Measurements from ENCODE around the gene C11orf58.

C11orf58 gene

DNA sequence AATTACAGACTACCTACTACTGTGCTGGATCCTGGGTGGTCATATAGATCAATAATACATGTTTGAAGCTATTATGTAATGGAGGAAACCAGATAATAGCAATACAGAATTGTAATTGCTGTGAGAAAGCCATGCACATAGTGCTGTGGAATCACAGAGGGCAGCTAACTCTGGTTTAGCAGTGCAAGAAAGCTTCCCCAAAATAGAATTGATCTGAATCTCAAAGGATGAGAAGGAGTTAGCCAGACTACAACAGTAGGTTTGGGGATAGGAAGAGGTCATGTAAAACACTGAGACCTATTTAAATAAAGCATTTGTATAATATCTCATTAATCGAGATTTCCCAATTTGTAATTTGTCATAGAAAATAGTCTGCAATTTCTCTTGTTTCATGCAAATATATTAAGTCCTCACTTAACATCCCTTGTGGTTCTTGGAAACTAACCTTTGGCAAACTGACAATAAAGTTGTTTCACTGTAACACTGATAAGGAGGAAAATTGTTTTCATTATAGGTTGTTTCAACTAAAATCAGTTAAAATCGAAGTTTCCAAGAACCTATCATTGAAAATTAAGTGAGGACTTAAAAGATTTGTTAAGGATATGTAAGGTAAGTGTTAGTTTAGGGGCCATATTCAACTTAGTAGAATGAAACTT is 7.6 kb downstream of the C11orf58 start:
- Histone ChIP-seq H3K4me1 (ENCODE audit: control insufficient read depth, insufficient read depth, low read length) (no peaks in the 10 kb centered on the region), H3K27me3 (ENCODE audit: control insufficient read depth, insufficient read depth, low read length) (no peaks in the 10 kb centered on the region), H3K9ac (ENCODE audit: low read depth, low read length) (no peak overlapping the region), H3K4me3 (ENCODE audit: low read depth, low read length) (no peak overlapping the region), H3K36me3 (ENCODE audit: control insufficient read depth, insufficient read depth, low read length) (peaks cover 13% of the 10 kb centered on the region), H3K9me3 (ENCODE audit: control insufficient read depth, insufficient read depth, low read length) (no peaks in the 10 kb centered on the region)

DNA sequence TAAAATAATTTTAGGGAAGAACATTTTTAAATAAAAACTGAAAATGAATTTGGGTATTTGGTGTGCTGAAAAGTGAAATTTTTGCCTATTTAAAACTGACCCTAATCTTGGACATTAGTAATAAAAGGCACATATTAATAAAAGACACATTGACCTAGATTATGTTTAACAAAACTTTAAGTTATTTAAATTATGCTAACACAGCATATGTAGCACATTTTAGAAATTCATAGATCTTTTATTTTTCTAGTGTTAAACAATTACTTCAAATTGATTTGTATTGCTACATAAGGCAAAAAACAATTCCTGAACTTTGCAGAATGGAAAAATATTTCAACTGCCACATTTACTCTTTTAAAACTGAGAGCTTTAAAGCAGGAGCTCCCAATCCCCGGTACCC is 10.6 kb downstream of the C11orf58 start:
- H3K4me3 ChIP-seq (ENCODE audit: low read depth, low read length), result no peak overlapping the region
- no peaks in the 10 kb centered on the region for H3K27me3 ChIP-seq (ENCODE audit: control insufficient read depth, insufficient read depth, low read length)
- peaks cover 19% of the 10 kb centered on the region for H3K36me3 ChIP-seq (ENCODE audit: control insufficient read depth, insufficient read depth, low read length)
- no peak overlapping the region for H3K9ac ChIP-seq (ENCODE audit: low read depth, low read length)
- no peaks in the 10 kb centered on the region for H3K4me1 ChIP-seq (ENCODE audit: control insufficient read depth, insufficient read depth, low read length)
- H3K9me3 ChIP-seq (ENCODE audit: control insufficient read depth, insufficient read depth, low read length), result no peaks in the 10 kb centered on the region

DNA sequence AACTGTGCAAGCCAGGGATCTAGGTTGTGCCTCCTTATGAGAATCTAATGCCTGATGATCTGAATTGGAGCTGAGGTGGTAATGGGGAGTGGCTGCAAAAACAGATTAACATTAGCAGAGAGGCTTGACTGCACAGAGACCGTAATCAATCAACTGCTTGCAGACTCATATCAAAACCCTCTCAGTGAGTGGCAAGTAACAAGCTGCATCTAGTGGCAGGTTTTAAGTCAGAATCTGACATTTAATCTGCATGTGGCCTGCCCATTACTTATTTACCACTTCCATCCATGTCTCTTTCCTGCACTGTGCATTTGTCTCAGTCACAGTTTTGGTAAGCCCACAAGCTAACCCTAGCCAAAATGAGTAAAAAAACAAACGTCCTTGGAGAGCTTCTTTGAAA is 11.2 kb downstream of the C11orf58 start:
- no peaks in the 10 kb centered on the region for H3K27me3 ChIP-seq (ENCODE audit: control insufficient read depth, insufficient read depth, low read length)
- no peak overlapping the region for H3K9ac ChIP-seq (ENCODE audit: low read depth, low read length)
- H3K9me3 ChIP-seq (ENCODE audit: control insufficient read depth, insufficient read depth, low read length), result no peaks in the 10 kb centered on the region
- no peaks in the 10 kb centered on the region for H3K4me1 ChIP-seq (ENCODE audit: control insufficient read depth, insufficient read depth, low read length)
- no peak overlapping the region for H3K4me3 ChIP-seq (ENCODE audit: low read depth, low read length)
- H3K36me3 ChIP-seq (ENCODE audit: control insufficient read depth, insufficient read depth, low read length), result peaks cover 20% of the 10 kb centered on the region

DNA sequence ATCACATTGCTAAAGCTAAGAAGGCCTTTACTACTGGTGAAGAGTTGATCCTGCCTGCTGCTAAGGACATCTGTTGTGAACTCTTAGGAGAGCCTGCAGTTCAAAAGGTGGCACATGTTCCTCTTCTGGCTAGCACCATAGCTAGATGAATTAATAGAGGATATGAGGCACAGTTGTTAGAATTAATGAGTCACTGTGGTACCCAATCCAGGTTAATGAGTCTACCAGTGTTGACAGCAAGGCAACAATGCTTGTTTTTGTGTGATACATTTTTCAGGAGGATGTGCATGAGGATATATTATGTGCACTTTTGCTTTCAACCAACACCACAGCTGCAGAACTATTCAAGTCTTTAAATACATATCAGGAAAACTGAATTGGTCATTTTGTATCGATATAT is 12.0 kb downstream of the C11orf58 start:
- Histone ChIP-seq H3K9ac (ENCODE audit: low read depth, low read length) (no peak overlapping the region), H3K4me1 (ENCODE audit: control insufficient read depth, insufficient read depth, low read length) (no peaks in the 10 kb centered on the region), H3K9me3 (ENCODE audit: control insufficient read depth, insufficient read depth, low read length) (no peaks in the 10 kb centered on the region), H3K36me3 (ENCODE audit: control insufficient read depth, insufficient read depth, low read length) (peaks cover 22% of the 10 kb centered on the region), H3K27me3 (ENCODE audit: control insufficient read depth, insufficient read depth, low read length) (no peaks in the 10 kb centered on the region), H3K4me3 (ENCODE audit: low read depth, low read length) (no peak overlapping the region)

DNA sequence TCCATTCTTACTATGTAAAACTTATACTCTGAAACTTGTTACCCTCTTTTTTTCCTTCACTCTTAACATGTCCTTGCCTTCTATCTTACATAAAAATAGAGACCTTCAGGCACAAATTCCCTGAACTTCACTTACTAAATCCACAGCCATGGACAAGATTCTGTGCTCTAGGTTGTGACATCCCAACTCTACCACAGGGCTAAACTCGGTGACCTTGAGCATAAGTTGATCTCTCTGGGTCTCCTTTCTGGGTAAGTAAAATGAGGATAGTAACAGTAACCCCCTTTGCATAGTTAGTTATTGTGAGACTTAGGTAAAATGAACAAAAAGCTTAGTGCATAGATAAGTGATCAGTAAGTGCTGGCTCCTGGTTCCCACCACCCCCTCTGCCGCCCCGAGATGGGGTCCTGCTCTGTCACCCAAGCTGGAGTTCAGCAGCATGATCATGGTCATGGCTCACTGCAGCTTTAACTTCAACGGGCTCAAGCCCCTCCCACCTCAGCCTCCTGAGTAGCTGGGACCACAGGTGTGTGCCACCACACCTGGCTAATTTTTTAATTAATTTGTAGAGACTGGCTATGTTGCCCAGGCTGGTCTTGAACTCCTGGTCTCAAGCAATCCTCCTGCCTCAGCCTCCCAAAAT is 20.1 kb downstream of the C11orf58 start:
- H3K27me3 ChIP-seq (ENCODE audit: control insufficient read depth, insufficient read depth, low read length), result no peaks in the 10 kb centered on the region
- H3K9ac ChIP-seq (ENCODE audit: low read depth, low read length), result no peak overlapping the region
- peaks cover 3% of the 10 kb centered on the region for H3K36me3 ChIP-seq (ENCODE audit: control insufficient read depth, insufficient read depth, low read length)
- H3K4me3 ChIP-seq (ENCODE audit: low read depth, low read length), result no peak overlapping the region
- H3K9me3 ChIP-seq (ENCODE audit: control insufficient read depth, insufficient read depth, low read length), result no peaks in the 10 kb centered on the region
- no peaks in the 10 kb centered on the region for H3K4me1 ChIP-seq (ENCODE audit: control insufficient read depth, insufficient read depth, low read length)

DNA sequence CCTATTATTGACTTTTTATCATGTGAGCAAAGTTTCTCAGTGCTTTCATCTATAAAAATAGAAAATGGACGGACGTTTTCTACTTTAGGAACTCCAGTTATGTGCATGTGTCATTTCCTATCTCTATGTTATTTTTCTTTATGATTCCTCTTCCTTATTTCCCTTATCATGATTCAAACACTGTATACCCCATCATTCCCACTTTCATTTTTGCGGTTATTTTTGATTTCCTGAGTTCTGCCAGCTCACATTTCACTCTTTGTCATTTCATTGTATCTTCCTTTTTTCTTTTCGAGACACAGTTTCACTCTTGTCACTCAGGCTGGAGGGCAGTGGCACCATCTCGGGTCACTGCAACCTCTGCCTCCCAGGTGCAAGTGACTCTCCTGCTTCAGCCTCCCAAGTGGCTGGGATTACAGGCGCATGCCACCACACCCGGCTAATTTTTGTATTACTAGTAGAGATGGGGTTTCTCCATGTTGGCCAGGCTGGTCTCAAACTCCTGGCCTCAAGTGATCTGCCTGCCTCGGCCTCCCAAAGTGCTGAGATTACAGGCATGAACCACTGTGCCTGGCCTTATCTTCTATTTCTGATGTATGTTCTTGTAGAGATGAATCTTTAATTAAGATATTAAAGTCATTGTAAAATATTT is 21.5 kb downstream of the C11orf58 start:
- no peaks in the 10 kb centered on the region for H3K27me3 ChIP-seq (ENCODE audit: control insufficient read depth, insufficient read depth, low read length)
- no peak overlapping the region for H3K9ac ChIP-seq (ENCODE audit: low read depth, low read length)
- H3K36me3 ChIP-seq (ENCODE audit: control insufficient read depth, insufficient read depth, low read length), result no peaks in the 10 kb centered on the region
- H3K4me3 ChIP-seq (ENCODE audit: low read depth, low read length), result no peak overlapping the region
- no peaks in the 10 kb centered on the region for H3K9me3 ChIP-seq (ENCODE audit: control insufficient read depth, insufficient read depth, low read length)
- H3K4me1 ChIP-seq (ENCODE audit: control insufficient read depth, insufficient read depth, low read length), result no peaks in the 10 kb centered on the region

DNA sequence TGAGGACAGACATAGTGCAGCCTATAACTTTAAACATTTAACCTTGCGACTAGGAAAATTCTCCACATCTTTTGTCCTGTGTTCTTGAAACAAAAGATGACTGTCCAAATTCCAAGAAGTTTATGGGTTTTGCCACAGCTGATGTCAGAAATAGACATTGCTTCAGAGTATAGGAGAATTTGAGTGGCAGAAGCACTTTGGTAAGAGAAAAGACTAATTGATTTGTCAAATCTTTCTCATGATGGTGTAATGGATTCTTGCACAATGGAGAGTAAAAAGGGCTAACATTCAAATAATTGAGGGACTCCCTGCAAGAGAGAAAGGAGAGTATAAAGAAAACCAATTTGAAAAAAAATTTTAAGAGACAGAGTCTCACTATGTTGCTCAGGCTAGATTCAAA is 25.3 kb downstream of the C11orf58 start:
- Histone ChIP-seq H3K9ac (ENCODE audit: low read depth, low read length) (no peak overlapping the region), H3K4me1 (ENCODE audit: control insufficient read depth, insufficient read depth, low read length) (no peaks in the 10 kb centered on the region), H3K4me3 (ENCODE audit: low read depth, low read length) (no peak overlapping the region), H3K36me3 (ENCODE audit: control insufficient read depth, insufficient read depth, low read length) (no peaks in the 10 kb centered on the region), H3K27me3 (ENCODE audit: control insufficient read depth, insufficient read depth, low read length) (no peaks in the 10 kb centered on the region), H3K9me3 (ENCODE audit: control insufficient read depth, insufficient read depth, low read length) (no peaks in the 10 kb centered on the region)

DNA sequence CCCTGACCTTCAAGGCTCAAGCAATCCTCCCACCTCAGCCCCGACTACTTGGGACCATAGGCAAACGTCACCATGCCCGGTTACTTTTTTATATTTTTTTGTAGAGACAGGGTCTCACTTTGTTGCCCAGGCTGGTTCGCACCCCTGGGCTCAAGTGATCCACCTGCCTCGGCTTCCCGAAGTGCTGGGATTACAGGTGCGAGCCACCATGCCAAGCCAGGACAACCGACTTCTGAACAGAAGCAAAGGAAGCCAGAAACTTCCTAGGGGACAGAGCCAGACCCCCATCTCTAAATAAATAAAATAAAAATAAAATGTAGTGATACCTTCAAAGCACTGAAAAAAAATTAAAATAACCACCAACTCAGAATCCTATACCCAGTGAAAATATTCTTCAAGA is 26.4 kb downstream of the C11orf58 start:
- no peak overlapping the region for H3K4me3 ChIP-seq (ENCODE audit: low read depth, low read length)
- H3K9me3 ChIP-seq (ENCODE audit: control insufficient read depth, insufficient read depth, low read length), result no peaks in the 10 kb centered on the region
- no peaks in the 10 kb centered on the region for H3K4me1 ChIP-seq (ENCODE audit: control insufficient read depth, insufficient read depth, low read length)
- no peak overlapping the region for H3K9ac ChIP-seq (ENCODE audit: low read depth, low read length)
- H3K36me3 ChIP-seq (ENCODE audit: control insufficient read depth, insufficient read depth, low read length), result no peaks in the 10 kb centered on the region
- no peaks in the 10 kb centered on the region for H3K27me3 ChIP-seq (ENCODE audit: control insufficient read depth, insufficient read depth, low read length)

DNA sequence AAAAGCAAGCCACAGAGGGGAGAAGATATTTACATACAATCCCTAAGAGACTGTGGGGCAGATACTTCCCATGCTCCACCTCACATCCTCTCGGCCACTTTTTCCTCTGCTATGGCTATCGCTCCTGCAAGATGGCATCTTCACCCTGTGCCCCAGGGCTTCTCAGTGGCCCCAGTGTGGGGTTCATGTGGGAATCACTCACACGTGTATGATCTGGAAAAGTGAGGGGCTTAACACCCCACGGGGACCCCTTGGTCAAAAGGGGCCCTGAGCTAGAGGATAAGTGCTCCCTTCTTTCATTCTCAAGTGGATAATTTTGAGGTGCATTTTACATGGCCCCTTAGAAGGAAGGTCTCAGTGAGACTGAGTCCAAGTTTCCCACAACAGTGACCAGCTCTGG is 28.7 kb downstream of the C11orf58 start:
- Histone ChIP-seq H3K4me1 (ENCODE audit: control insufficient read depth, insufficient read depth, low read length) (no peaks in the 10 kb centered on the region), H3K4me3 (ENCODE audit: low read depth, low read length) (no peak overlapping the region), H3K36me3 (ENCODE audit: control insufficient read depth, insufficient read depth, low read length) (no peaks in the 10 kb centered on the region), H3K9me3 (ENCODE audit: control insufficient read depth, insufficient read depth, low read length) (no peaks in the 10 kb centered on the region), H3K27me3 (ENCODE audit: control insufficient read depth, insufficient read depth, low read length) (no peaks in the 10 kb centered on the region), H3K9ac (ENCODE audit: low read depth, low read length) (no peak overlapping the region)

DNA sequence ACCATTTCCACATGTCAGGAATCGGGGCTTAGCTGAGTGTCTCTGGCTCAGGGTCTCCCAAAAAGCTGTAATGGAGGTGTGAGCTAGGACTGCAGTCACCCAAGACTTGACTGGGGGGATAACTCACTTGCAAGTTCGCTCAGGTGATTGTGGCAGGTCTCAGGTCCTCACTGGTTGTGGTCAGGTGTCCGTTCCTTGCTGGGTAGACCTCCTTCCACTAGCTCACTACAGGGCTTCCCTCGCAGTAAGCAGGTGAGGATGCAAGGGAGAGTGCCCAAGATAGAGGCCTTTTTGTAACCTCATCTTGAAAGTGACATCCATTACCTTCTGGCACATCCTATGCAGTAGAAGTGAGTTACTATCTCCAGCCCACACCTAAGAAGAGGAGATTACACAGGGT is 29.5 kb downstream of the C11orf58 start:
- Histone ChIP-seq H3K4me3 (ENCODE audit: low read depth, low read length) (no peak overlapping the region), H3K4me1 (ENCODE audit: control insufficient read depth, insufficient read depth, low read length) (no peaks in the 10 kb centered on the region), H3K36me3 (ENCODE audit: control insufficient read depth, insufficient read depth, low read length) (no peaks in the 10 kb centered on the region), H3K9ac (ENCODE audit: low read depth, low read length) (no peak overlapping the region), H3K9me3 (ENCODE audit: control insufficient read depth, insufficient read depth, low read length) (no peaks in the 10 kb centered on the region), H3K27me3 (ENCODE audit: control insufficient read depth, insufficient read depth, low read length) (no peaks in the 10 kb centered on the region)

DNA sequence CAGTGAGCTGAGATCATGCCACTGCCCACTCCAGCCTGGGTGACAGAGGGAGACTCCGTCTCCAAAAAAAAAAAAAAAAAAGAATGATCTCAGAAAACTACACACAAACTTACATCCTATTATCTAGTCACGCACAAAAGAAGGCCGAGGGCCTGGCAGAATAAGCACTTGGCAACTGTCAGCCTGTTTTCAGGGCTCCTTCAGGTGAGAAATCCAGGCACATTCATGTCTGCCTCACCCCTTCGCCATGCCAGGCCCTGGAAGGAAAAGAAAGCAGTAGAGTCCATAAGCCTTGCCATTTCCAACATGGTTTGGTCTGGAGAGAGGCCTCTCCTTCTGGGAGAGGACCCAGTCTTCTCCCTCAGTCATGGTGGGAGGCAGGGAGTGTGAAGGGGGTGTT is 30.9 kb downstream of the C11orf58 start:
- Histone ChIP-seq H3K4me1 (ENCODE audit: control insufficient read depth, insufficient read depth, low read length) (no peaks in the 10 kb centered on the region), H3K27me3 (ENCODE audit: control insufficient read depth, insufficient read depth, low read length) (no peaks in the 10 kb centered on the region), H3K9me3 (ENCODE audit: control insufficient read depth, insufficient read depth, low read length) (no peaks in the 10 kb centered on the region), H3K36me3 (ENCODE audit: control insufficient read depth, insufficient read depth, low read length) (no peaks in the 10 kb centered on the region), H3K4me3 (ENCODE audit: low read depth, low read length) (no peak overlapping the region), H3K9ac (ENCODE audit: low read depth, low read length) (no peak overlapping the region)

DNA sequence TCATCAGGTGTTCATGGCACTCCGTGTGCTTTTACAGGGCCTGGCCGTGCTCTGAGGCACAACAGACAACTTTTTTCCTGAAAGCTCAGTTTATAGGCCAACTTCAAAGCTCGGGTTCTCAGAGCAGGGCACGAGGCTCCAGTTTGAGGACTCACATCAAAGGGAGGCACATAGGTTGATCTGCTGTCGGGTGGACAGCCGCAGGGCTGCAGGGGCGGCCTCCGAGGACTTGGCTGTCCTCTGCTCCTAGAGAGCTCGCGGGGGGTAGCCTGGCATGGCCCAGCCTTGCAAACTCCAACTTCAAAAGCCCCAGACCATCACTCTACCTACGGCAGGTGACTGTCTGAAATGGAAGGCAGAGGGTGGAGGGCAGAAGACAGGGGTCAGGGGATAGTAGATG is 31.6 kb downstream of the C11orf58 start:
- no peaks in the 10 kb centered on the region for H3K27me3 ChIP-seq (ENCODE audit: control insufficient read depth, insufficient read depth, low read length)
- H3K4me3 ChIP-seq (ENCODE audit: low read depth, low read length), result no peak overlapping the region
- H3K4me1 ChIP-seq (ENCODE audit: control insufficient read depth, insufficient read depth, low read length), result no peaks in the 10 kb centered on the region
- H3K9me3 ChIP-seq (ENCODE audit: control insufficient read depth, insufficient read depth, low read length), result no peaks in the 10 kb centered on the region
- H3K36me3 ChIP-seq (ENCODE audit: control insufficient read depth, insufficient read depth, low read length), result no peaks in the 10 kb centered on the region
- H3K9ac ChIP-seq (ENCODE audit: low read depth, low read length), result no peak overlapping the region

Data from iPS-15b (cell line).